ENCODE results near the gene SUGCT. TPM values are rescaled to one million over a fixed set of nuclear protein-coding genes. Genes with fewer than 3 reads are reported as not detected.

SUGCT gene
- total and polyA plus RNA-seq, 9 of the 15 experiments (the other 6 are each of a cell fraction or from before 2014, with no cell fraction given): 0.58 to 2.5 (median 1.4) TPM

DNA sequence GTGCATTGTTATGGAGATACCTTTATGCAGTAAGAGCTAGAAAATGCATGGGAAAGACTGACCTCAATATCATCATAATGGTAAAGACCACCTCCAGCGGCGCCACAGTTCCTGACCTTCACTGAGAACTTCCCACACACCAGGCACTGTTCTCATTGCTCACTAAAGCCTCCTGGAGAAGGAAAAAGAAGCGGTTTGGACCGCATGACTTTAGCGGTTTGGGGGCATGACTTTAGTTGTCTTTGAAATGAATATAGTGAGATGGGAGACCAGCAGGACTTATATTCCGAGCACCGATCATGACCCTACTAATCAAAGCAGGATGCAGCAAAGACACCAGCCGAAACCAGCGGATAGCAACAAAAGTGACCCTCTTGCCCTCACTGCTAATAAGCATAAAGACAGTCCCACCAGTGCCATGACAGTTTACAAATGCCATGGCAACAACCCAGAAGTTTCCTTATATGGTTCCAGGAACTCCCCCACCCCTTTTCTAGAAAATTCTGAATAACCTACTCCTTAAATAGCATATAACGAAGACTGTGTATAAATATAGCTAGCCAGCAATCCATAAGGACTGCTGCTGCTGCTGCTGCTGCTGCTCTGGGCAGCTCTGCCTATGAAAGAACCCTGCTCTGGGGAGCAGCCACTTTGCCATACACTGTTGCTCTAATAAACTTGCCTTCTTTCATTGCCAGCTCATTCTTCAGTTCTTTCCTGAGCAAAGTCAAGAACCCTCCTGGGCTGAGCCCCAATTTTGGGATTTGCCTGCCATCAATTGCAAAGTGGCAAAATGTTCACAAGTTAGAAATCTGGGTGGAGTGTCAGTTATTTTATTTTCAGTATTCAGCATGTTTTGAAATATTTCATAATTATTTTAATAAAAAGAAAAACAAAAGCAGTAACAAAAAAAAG is 694.1 kb downstream of the SUGCT start (continued):
- no peak for TF ChIP-seq ZNF318 (IDR thresholded peaks at IDR 0.05; ENCODE audit: borderline replicate concordance in 1 of 2, low read depth in 1 of 2)
- no peak for TF ChIP-seq SMARCB1 (IDR thresholded peaks at IDR 0.05; ENCODE audit: insufficient read length, low read depth)
- no peak for TF ChIP-seq KLF13 (tag; IDR thresholded peaks at IDR 0.05; ENCODE audit: borderline replicate concordance, low read depth)

Data from K562 (cell line).